Adrenal gland (tissue), 5 donors: Measurements from ENCODE around the gene ATP6V0A4.
"Not testable (repeated sequence)": the region's sequence is repeated elsewhere in the genome, so short reads cannot be mapped to it uniquely, and the experiment has no call there.

ENCODE experiments used
- CTCF ChIP-seq, 6 experiments: fragments of 450-650 bp in 4 of 6; fragments of 200-600 bp in 2 of 6; sonication (generic) in 1 of 6; IDR thresholded peaks; 1 replicate in 5 of 6; 2 replicates in 1 of 6; pipeline versions ENCODE4 v1.5.1 to v1.8.0; 2016 to 2021; ENCODE audit warnings: antibody characterized with exemption in 6 of 6, mild to moderate bottlenecking in 2 of 6, moderate library complexity in 1 of 6
- POLR2A ChIP-seq, 2 donors: fragments of 450-650 bp; IDR thresholded peaks; one replicate each; pipeline ENCODE4 v1.6.1; 2017; ENCODE audit warnings: antibody characterized with exemption in 2 of 2, mild to moderate bottlenecking in 2 of 2, moderate library complexity in 1 of 2
- donor health status: DM: no; HTN: no; CAD: no.

- not testable (repeated sequence) for TF ChIP-seq CTCF, POLR2A (IDR thresholded peaks at IDR 0.05)
Measured at GRCh38 chr7:138811327-138811726, 13.3 kb upstream of the ATP6V0A4 start.
